ENCODE data around the gene ENTPD2.

The ENTPD2 gene

DNA sequence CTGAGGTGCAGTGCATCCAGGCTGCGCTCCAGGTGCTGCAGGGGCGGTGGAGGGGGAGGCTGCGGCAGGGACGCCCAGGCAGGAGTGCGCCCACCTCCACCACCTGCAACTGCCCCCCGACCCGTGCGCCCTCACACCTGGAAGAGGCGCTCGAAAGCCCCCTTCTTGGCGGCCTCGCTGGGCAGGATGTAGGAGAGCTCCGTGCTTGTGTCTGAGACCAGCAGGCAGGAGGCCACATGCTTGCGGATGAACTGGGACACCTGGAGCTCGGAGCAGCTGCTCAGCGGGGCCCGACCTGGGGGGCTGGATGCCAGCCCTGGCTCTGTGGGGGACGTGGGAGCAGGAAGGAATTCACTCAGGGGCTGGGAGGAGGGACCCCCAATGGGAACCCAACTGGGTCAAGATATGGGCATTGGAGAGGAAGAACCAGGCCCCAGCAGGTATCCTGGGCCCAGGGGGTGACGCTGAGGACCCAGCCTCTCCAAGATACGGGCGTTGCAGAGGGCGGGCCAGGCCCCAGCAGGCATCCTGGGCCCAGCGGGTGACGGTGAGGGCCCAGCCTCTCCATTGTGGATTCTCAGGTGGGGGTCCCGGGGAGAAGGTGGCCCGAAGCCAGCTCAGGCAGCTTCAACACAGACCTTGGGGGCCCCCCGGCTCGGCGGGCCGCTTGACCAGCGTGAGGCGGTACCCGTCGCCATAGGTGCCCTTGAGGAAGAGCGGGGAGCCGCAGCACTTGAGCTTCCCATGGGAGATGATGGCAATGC lies 38.9 kb downstream of the ENTPD2 start:
- Histone ChIP-seq H3K56ac (ENCODE audit: low read length) (no peak overlapping the region), H2AK5ac (ENCODE audit: low read length) (no peak overlapping the region), H4K5ac (ENCODE audit: low read length) (no peak overlapping the region), H2BK5ac (ENCODE audit: low read length) (no peak overlapping the region), H3K27ac (ENCODE audit: low read depth, low read length) (no peak overlapping the region), H3K9ac (ENCODE audit: low read length) (no peak overlapping the region), H3K4me2 (ENCODE audit: low read length) (no peak overlapping the region), H3K36me3 (ENCODE audit: control insufficient read depth, insufficient read depth, low read length) (no peaks in the 10 kb centered on the region), H3K23ac (ENCODE audit: low read length) (no peak overlapping the region), H4K8ac (ENCODE audit: low read depth, low read length) (no peak overlapping the region), H3K4ac (ENCODE audit: low read depth, low read length) (no peak overlapping the region), H3K79me2 (ENCODE audit: control insufficient read depth, insufficient read depth, low read length) (no peaks in the 10 kb centered on the region), H3K4me3 (ENCODE audit: low read length) (no peak overlapping the region), H3K79me1 (ENCODE audit: low read length) (no peaks in the 10 kb centered on the region), H3K18ac (ENCODE audit: low read length) (no peak overlapping the region), H3K27me3 (ENCODE audit: insufficient read depth, low read length, poor library complexity) (no peaks in the 10 kb centered on the region), H3K4me1 (ENCODE audit: control insufficient read depth, low read depth, low read length) (no peaks in the 10 kb centered on the region), H2BK15ac (replicated peaks; ENCODE audit: low read depth) (no peak overlapping the region), H2BK120ac (ENCODE audit: low read depth, low read length) (no peak overlapping the region)
- DNase-seq, result no peak
- no CpG with 5 or more reads among the region's 36 CpGs for WGBS (ENCODE audit: extremely low coverage, insufficient coverage, low lambda C conversion rate)

DNA sequence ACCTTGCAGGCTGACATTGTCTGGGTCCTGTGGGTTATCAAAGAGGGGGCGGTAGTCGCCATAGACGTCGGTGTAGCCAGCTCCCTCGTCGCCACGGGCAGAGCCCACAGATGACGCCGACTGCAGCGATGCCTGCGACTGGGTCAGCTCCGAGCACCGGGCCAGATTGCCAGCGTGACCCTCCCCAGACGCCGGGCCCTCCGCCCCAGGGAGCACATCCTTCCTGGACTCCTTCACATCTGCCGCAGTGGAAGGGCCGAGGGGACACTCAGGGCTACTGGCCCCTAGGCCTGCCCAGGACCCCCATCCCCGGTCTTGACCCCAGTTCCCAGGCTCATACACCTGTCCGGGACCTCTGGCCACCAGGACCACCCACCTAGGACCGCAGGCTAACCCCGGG lies 39.7 kb downstream of the ENTPD2 start:
- Histone ChIP-seq H2BK5ac (ENCODE audit: low read length) (no peak overlapping the region), H3K18ac (ENCODE audit: low read length) (no peak overlapping the region), H4K8ac (ENCODE audit: low read depth, low read length) (no peak overlapping the region), H2AK5ac (ENCODE audit: low read length) (no peak overlapping the region), H2BK120ac (ENCODE audit: low read depth, low read length) (no peak overlapping the region), H3K56ac (ENCODE audit: low read length) (no peak overlapping the region), H3K27me3 (ENCODE audit: insufficient read depth, low read length, poor library complexity) (no peaks in the 10 kb centered on the region), H3K4me2 (ENCODE audit: low read length) (no peak overlapping the region), H4K5ac (ENCODE audit: low read length) (no peak overlapping the region), H3K27ac (ENCODE audit: low read depth, low read length) (no peak overlapping the region), H3K9ac (ENCODE audit: low read length) (no peak overlapping the region), H3K4me1 (ENCODE audit: control insufficient read depth, low read depth, low read length) (no peaks in the 10 kb centered on the region), H3K4me3 (ENCODE audit: low read length) (no peak overlapping the region), H3K23ac (ENCODE audit: low read length) (no peak overlapping the region), H3K4ac (ENCODE audit: low read depth, low read length) (no peak overlapping the region), H3K36me3 (ENCODE audit: control insufficient read depth, insufficient read depth, low read length) (no peaks in the 10 kb centered on the region), H2BK15ac (replicated peaks; ENCODE audit: low read depth) (no peak overlapping the region), H3K79me2 (ENCODE audit: control insufficient read depth, insufficient read depth, low read length) (no peaks in the 10 kb centered on the region), H3K79me1 (ENCODE audit: low read length) (no peaks in the 10 kb centered on the region)
- DNase-seq, result no peak
- WGBS (ENCODE audit: extremely low coverage, insufficient coverage, low lambda C conversion rate), result no CpG with 5 or more reads among the region's 23 CpGs

DNA sequence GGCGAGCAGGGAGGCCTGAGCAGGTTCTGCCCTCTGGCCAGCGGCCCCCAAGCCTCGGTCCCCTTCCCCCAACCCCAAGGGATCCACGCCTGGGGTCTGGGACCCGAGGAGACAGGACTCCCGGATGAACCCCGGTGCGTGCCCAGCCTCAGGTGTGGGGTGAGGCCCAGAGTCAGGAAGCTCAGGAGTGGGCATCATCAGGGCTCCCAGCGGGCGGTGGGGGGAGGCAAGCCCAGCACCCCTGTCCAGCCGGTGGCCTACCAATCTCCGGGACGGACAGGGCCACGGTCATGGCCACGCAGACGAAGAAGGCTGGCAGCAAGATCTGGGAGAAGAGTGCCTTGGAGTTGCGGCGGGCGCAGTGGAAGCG lies 40.3 kb downstream of the ENTPD2 start:
- no peak overlapping the region for H4K5ac ChIP-seq (ENCODE audit: low read length)
- no peak overlapping the region for H2BK120ac ChIP-seq (ENCODE audit: low read depth, low read length)
- no peak overlapping the region for H2BK15ac ChIP-seq (replicated peaks; ENCODE audit: low read depth)
- no peak overlapping the region for H3K18ac ChIP-seq (ENCODE audit: low read length)
- H3K27ac ChIP-seq (ENCODE audit: low read depth, low read length), result no peak overlapping the region
- H3K36me3 ChIP-seq (ENCODE audit: control insufficient read depth, insufficient read depth, low read length), result no peaks in the 10 kb centered on the region
- H3K23ac ChIP-seq (ENCODE audit: low read length), result no peak overlapping the region
- H3K9ac ChIP-seq (ENCODE audit: low read length), result no peak overlapping the region
- H3K4me2 ChIP-seq (ENCODE audit: low read length), result no peak overlapping the region
- no peaks in the 10 kb centered on the region for H3K79me2 ChIP-seq (ENCODE audit: control insufficient read depth, insufficient read depth, low read length)
- no peak for DNase-seq
- no peak overlapping the region for H2BK5ac ChIP-seq (ENCODE audit: low read length)
- no peak overlapping the region for H2AK5ac ChIP-seq (ENCODE audit: low read length)
- H3K56ac ChIP-seq (ENCODE audit: low read length), result no peak overlapping the region
- no CpG with 5 or more reads among the region's 20 CpGs for WGBS (ENCODE audit: extremely low coverage, insufficient coverage, low lambda C conversion rate)
- no peak overlapping the region for H3K4me3 ChIP-seq (ENCODE audit: low read length)
- no peak overlapping the region for H3K4ac ChIP-seq (ENCODE audit: low read depth, low read length)
- H3K27me3 ChIP-seq (ENCODE audit: insufficient read depth, low read length, poor library complexity), result no peaks in the 10 kb centered on the region
- H3K79me1 ChIP-seq (ENCODE audit: low read length), result no peaks in the 10 kb centered on the region
- no peak overlapping the region for H4K8ac ChIP-seq (ENCODE audit: low read depth, low read length)
- no peaks in the 10 kb centered on the region for H3K4me1 ChIP-seq (ENCODE audit: control insufficient read depth, low read depth, low read length)

DNA sequence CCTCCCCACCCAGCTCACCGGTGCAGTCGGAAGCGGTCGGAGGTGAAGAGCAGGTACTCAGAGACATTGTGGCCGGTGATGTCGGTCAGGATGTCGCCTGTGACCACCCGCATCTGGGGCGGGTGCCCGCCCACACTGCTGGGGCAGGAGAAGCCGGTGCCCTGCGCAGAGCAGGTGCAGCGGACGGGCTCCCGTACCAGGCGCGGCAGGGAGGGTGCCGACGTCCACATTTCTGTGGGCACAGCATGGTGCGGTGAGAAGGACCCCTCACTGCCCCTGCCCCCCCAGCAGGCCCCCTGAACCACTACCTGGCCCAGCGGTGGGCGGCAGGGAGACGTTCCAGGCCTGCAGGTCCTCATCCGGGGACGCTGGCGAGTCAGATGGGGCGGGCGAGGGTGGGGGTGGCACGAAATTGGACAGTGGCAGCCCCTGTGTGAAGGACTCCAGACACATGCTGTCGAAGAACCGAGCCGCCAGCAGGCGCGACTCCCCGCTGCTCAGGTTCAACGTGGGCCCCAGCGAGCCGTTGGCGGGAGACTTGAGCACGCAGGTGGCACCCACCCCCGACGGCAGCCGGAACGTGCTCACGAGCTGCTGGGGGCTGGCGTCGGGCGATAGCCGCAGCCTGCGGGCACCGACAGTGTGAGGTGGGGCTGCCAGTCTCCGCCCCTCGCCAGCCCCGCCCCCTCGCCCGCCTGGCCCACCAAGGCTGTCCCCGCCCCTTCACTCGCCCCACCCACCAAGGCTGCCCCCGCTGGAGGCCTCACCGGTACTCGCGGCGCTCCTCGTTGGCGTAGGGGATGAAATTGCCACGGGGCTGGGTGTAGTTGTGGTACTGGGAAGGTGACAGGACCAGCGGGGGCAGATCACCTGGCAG lies 40.9 kb downstream of the ENTPD2 start:
- Histone ChIP-seq H3K4me3 (ENCODE audit: low read length) (no peak overlapping the region), H4K5ac (ENCODE audit: low read length) (no peak overlapping the region), H2BK120ac (ENCODE audit: low read depth, low read length) (no peak overlapping the region), H3K18ac (ENCODE audit: low read length) (no peak overlapping the region), H2AK5ac (ENCODE audit: low read length) (no peak overlapping the region), H3K4me1 (ENCODE audit: control insufficient read depth, low read depth, low read length) (no peaks in the 10 kb centered on the region), H3K56ac (ENCODE audit: low read length) (no peak overlapping the region), H3K36me3 (ENCODE audit: control insufficient read depth, insufficient read depth, low read length) (no peaks in the 10 kb centered on the region), H3K27me3 (ENCODE audit: insufficient read depth, low read length, poor library complexity) (no peaks in the 10 kb centered on the region), H2BK5ac (ENCODE audit: low read length) (no peak overlapping the region), H3K23ac (ENCODE audit: low read length) (no peak overlapping the region), H4K8ac (ENCODE audit: low read depth, low read length) (no peak overlapping the region), H3K27ac (ENCODE audit: low read depth, low read length) (no peak overlapping the region), H3K9ac (ENCODE audit: low read length) (no peak overlapping the region), H2BK15ac (replicated peaks; ENCODE audit: low read depth) (no peak overlapping the region), H3K4ac (ENCODE audit: low read depth, low read length) (no peak overlapping the region), H3K79me1 (ENCODE audit: low read length) (no peaks in the 10 kb centered on the region), H3K4me2 (ENCODE audit: low read length) (no peak overlapping the region), H3K79me2 (ENCODE audit: control insufficient read depth, insufficient read depth, low read length) (no peaks in the 10 kb centered on the region)
- WGBS (ENCODE audit: extremely low coverage, insufficient coverage, low lambda C conversion rate), result no CpG with 5 or more reads among the region's 67 CpGs
- no peak for DNase-seq

DNA sequence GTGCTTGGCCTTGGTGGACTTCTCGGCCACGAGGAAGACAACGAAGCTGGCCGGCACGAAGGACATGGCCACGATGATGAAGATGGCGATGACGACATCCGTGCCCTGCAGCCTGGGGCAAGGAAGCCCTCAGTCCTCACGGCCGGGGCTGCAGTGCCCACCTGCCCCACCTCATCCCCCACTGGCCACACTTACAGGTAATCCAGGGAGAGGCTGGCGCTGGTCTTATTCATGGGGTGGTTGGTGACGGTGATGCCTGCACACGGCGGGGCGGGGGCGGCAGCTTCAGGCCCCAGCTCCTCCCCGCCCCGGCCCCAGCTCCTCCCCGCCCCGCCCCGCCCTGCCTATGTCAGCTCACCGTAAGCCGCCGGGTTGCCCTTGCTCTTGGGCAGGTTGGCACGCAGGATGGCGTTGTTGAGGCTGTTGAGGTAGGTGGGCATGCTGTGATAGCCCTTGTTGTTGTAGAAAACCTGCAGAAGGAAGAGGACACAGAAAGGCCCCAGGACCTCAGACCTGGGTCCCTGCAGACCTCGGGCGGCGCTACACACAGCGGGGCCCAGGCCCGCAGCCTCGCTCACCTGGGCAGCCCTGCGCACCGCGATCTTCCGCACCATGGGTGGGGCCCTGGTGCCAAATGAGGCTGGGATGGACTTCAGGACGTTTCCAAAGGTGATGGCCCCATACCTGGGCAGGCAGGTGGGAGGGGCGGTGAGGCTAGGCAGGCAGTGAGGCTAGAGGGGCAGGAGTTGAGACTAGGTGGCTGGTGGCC lies 41.8 kb downstream of the ENTPD2 start:
- Histone ChIP-seq H4K8ac (ENCODE audit: low read depth, low read length) (no peak overlapping the region), H3K4me3 (ENCODE audit: low read length) (no peak overlapping the region), H3K4ac (ENCODE audit: low read depth, low read length) (no peak overlapping the region), H3K18ac (ENCODE audit: low read length) (no peak overlapping the region), H3K27me3 (ENCODE audit: insufficient read depth, low read length, poor library complexity) (no peaks in the 10 kb centered on the region), H2BK5ac (ENCODE audit: low read length) (no peak overlapping the region), H3K9ac (ENCODE audit: low read length) (no peak overlapping the region), H3K27ac (ENCODE audit: low read depth, low read length) (no peak overlapping the region), H3K79me1 (ENCODE audit: low read length) (no peaks in the 10 kb centered on the region), H2BK120ac (ENCODE audit: low read depth, low read length) (no peak overlapping the region), H3K79me2 (ENCODE audit: control insufficient read depth, insufficient read depth, low read length) (no peaks in the 10 kb centered on the region), H2BK15ac (replicated peaks; ENCODE audit: low read depth) (no peak overlapping the region), H3K56ac (ENCODE audit: low read length) (no peak overlapping the region), H2AK5ac (ENCODE audit: low read length) (no peak overlapping the region), H4K5ac (ENCODE audit: low read length) (no peak overlapping the region), H3K23ac (ENCODE audit: low read length) (no peak overlapping the region), H3K36me3 (ENCODE audit: control insufficient read depth, insufficient read depth, low read length) (no peaks in the 10 kb centered on the region), H3K4me1 (ENCODE audit: control insufficient read depth, low read depth, low read length) (no peaks in the 10 kb centered on the region), H3K4me2 (ENCODE audit: low read length) (no peak overlapping the region)
- WGBS (ENCODE audit: extremely low coverage, insufficient coverage, low lambda C conversion rate), result no CpG with 5 or more reads among the region's 39 CpGs
- DNase-seq, result no peak
